DMS 273 (cell line): ENCODE results near the gene TBL1X.
"Not testable (repeated sequence)": the region's sequence is repeated elsewhere in the genome, so short reads cannot be mapped to it uniquely, and the experiment has no call there.

Experiments used
- DNase-seq: peaks from one replicate; lab custom pipeline; 2025; ENCODE audit not compliant: unreplicated experiment; lab: John Stamatoyannopoulos, UW

TBL1X gene

DNA sequence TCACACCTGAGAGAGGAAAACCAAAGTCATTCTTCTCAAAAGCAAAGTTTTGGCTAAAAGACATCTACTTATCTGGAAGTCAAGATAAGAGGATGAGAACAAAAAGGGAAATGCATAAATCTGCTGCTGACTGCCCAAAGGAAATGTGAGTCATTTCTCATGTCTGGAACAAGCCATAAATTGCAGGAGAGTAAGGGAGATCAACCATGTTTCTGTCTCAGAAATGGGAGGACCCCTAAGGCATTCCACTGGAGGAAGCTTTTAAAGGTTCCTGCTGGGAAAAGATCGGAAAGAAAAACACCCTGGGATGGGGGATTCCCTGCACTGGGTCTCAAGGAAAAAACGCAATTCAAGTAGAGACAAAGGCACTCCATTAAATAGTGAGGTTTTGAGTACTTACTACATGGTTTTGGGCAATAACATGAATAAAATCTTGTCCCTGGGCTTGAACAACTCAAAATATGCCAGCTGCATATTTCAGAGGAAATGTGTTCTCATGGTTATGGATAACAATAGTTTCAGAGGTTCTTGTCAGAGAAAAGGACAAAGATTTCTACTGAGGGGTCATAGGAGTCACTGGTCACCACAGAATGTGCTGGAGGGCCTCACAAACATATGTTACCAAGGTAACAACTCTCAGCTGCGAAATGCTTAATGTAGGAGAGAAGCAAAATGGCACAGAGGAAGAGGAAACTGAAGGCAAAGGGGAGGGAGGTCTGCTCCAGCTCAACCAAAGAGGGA lies 281.5 kb downstream of the TBL1X start:
- DNase-seq, result no peak

DNA sequence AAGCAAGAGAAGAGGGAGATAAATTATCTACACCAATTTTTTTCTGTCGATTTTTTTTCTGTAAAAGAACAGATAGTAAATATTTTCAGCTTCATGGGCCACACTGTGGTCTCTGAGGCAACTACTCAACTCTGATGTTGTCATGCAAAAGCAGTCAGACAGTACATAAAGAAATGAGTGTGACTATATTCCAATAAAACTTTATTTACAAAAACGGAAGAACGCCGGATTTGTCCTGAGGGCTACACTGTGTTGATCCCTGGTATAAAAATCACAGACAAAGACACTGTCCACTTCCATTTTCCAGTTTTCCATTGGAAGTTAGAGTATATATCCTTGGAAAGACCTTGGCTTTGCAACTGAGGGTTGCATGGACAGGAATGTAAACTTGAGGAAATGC lies 282.8 kb downstream of the TBL1X start:
- DNase-seq, result no peak

DNA sequence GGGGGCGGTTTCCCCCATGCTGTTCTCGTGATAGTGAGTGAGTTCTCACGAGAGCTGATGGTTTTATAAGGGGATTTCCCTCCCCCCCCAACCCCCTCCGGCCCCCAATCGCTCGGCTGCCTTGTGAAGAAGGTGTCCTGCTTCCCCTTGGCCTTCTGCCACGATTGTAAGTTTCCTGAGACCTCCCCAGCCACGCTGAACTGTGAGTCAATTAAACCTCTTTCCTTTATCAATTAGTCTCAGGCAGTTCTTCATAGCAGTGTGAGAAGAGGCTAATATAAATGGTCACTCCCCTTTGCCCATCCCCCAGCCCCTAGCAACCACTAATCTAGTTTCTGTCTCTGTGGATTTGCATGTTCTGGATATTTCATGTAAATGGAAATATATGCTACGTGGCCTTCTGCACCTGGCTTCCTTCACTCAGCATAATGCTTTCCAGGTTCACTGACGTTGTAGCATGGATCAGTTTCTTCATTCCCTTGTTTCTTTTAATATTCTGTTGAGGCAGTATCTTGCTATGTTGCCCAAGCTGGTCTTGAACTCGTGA lies 284.4 kb downstream of the TBL1X start:
- no peak for DNase-seq

DNA sequence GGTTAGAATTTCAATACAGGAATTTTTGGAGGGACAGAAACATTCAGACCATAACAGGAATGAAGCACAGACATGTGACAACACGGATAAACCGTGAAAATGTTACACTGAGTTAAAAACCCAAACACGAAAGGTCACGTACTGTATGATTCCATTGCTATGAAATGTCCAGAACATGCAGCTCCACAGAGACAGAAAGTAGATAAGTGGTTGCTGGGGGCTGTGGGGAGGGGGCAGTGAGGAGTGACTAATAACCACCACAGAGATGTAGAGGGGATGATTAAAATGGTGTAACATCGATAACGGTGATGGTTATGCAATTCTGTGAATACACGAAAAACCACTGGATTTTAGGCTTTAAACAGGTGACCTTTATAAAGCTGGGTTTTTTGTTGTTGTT lies 292.5 kb downstream of the TBL1X start:
- no peak for DNase-seq

DNA sequence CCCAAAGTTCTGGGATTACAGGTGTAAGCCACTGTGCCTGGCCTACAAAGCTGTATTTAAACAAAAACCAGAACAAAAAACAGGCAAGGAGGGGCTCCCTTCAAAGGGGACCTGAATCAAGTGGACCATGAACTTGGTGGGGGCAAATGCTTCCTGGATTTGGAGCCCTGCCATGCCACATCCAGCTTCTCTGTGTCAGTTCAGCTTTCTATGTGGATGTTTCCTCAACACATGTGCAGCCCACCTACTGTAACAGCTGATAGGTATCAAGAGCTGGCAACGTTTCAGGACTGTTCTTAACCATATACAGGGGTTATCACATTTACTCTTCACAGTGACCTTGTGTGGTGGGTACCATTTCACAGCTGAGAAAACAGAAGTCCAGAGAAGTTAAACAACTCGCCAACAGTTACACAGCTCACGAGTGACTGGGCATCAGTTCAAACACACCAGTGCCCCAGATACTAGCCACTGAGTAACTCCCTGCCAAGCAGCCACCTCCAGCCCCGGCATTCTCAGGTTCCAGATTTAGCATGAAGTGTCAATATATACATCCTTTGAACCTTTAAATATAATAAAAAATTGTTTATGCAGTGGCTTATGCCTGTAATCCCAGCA lies 293.3 kb downstream of the TBL1X start:
- no peak for DNase-seq

DNA sequence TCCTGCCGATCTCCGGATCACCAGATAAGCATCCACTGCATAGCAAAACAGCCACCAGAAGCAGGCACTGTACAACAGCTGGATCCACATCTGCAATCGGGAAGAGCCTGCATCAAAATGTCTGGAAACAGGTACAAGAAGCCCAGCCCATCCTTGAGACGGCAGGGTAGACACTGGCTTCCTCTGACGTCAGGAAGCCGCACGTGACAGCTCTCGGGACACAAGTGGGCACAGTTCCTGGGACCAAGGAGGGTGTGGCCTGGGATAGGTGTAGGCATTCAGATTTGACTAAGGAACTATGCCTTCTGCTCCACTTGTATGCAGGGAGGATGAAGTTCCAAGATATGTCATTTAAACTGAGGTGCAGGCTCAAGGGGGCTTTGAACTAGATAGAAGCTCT lies 294.5 kb downstream of the TBL1X start:
- no peak for DNase-seq

DNA sequence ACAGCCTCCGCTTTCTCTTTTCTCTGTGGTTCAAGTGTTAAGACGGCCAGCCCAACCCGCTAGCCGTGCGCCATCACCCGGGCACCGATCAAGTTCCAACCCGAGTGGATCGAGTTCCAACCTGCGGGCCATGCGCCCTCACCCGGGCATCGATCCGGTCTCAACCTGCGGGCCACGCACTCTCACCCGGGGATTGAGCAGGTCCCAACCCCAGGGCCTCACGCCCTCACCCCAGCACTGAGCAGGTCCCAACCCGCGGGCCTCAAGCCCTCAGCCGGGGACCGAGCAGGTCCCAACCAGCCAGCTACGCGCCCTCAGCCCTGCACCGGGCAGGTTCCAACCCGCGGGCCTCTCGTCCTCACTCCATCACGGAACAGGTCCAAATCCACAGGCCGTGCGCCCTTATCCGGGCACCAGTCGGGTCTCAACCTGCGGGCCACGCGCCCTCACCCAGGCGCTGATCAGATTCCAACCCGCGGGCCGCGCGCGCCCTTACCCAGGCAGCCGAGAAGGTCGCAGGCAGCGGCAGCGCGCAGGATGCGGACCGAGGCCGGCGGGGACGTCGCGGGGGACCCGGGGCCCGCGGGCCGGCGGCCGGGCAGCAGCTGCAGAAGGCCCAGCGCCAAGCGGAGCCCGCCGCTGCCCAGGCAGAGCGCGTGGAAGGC lies 300.3 kb downstream of the TBL1X start:
- no peak for DNase-seq

DNA sequence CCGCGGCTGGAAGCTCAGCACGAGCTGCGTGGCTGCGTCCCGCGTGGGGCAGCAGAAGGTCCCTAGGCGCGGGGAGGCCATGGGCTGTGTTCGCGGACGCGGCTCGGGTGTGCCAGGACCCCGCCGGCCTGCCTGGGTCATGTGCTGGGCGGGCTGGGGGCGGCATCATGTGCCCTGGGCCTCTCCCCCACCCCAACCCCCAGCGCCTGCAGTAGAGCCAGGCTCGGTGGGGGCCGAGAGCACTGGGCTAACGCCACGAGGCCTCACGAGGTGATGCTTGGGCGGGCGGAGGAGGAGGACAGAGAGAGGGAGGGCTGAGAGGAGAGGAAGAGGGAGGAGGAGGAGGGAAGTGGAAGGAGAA lies 300.9 kb downstream of the TBL1X start, which contains the start of gene GPR143:
Gene GPR143 (minus strand): TSS at position 111 of the 361 bp plus-strand sequence. CDS start 30 bp downstream, at position 81.
- DNase-seq, result no peak

DNA sequence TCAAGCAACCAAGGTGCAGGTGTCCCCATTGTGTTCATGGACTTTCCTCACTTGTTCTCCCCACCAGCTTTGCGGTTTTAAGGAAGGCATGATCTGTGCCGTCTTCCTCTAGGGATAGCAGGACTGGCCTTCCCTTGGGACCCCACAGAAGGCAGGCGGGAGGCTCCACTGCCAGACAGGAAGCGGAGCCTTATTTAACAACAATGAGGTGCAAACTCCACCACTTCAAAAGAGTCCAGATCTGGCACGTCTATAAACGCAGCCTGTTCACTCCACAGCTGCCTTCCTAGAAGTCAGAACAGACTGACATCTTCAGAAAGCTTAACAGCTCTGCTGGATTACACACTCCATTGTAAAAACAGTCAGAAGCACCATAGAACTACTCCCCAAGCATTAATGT lies 302.5 kb downstream of the TBL1X start:
- DNase-seq, result peak; percentile 19

DNA sequence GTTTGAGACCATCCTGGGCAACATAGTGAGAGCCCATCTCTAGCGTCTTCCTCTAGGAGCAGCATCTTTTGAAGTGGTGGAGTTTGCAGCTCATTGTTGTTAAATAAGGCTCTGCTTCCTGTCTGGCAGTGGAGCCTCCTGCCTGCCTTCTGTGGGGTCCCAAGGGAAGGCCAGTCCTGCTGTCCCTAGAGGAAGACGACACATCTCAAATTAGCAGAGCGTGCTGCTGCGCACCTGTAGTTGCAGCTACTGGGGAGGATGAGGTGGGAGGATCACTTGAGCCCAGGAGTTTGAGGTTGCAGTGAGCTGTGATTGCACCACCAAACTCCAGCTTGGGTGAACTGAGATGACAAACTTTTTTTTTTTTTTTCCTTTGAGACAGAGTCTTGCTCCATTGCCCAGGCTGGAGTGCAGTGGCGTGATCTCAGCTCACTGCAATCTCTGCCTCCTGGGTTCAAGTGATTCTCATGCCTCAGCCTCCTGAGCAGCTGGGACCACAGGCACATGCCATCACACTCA lies 303.5 kb downstream of the TBL1X start:
- not testable (repeated sequence) for DNase-seq

DNA sequence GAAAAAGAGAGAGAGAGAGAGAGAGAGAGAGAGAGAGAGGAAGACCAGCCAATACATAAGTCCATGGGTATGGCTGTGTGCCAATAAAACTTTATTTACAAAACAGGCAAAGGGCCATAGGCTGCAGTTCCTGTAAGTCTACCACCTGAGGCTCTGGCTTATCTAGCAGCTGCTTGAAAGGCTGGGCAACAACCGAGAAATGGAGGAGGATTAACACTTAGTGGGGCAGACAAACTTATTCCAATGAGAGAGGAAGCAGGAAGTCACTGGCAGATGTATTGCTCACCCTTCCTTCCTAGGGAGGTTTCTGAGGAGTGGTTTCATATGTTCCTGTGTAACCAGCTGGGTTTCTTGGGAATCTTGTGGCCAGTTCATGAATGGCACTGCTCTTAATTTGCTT lies 305.5 kb downstream of the TBL1X start:
- peak; percentile 39 for DNase-seq

DNA sequence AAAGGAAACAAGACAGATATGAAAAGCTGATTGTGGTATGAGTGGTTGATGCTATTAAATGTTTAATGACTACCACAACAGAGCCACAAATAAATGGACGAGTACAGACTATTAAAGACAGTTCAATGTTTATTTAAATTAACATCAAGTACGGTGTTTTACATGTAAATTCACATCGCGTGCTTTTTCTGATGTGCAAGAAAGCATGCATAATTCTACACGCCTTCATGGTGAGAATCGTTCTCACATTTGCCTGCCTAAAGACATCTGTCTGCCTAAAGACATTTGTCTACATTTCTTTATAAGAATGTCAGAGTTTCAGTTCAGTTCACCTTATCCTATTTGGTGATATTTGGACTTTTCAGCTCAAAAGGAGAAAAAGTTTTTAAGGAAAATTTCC lies 308.1 kb downstream of the TBL1X start:
- no peak for DNase-seq

DNA sequence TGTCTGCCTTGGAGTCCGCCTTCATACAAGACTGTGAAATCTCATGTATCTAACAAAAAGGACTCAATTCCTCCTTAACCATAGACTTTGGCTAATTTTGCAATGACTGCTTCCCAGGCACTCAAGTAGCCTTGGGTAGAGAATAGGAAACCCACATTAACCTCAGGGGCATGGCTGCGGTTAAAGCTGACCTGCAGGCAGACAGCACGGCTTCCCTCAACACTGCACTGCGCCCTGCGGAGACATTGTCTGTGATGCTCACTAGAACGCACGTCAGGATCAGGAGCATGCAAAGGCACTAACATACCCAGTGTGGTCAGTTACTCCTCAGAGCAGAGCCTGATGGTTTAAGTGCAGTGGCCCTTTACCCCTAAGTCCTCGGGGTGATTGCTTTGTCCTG lies 311.1 kb downstream of the TBL1X start:
- DNase-seq, result no peak

DNA sequence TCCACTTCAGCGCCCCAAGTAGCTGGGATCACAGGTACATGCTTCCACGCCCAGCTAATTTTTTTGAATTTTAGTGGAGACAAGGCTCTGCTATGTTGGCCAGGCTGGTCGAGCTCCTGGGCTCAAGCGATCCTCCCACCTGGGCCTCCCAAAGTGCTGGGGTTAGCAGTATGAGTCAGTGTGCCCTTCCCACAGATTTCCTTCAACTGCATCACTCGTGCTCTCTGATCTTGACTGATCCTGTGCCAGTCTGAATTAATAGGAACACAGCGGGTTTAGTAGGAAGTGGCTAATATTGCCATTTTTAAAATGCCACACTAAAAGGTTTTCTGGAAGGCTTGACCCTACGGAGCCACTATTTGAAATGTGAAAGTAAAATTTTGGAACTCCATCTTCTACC lies 317.1 kb downstream of the TBL1X start:
- no peak for DNase-seq

DNA sequence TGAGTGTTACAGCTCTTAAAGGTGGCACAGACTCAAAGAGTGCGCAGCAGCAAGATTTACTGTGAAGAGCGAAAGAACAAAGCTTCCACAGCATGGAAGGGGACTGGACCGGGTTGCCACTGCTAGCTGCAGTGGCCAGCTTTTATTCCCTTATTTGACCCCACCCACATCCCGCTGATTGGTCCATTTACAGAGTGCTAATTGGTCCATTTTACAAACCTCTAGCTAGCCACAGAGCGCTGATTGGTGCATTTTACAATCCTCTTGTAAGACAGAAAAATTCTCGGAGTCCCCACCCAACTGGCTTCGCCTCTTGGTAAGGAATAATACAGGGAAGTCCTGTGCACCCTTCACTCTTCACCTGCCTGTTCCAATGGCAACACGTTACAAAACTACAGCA lies 319.5 kb downstream of the TBL1X start:
- no peak for DNase-seq

DNA sequence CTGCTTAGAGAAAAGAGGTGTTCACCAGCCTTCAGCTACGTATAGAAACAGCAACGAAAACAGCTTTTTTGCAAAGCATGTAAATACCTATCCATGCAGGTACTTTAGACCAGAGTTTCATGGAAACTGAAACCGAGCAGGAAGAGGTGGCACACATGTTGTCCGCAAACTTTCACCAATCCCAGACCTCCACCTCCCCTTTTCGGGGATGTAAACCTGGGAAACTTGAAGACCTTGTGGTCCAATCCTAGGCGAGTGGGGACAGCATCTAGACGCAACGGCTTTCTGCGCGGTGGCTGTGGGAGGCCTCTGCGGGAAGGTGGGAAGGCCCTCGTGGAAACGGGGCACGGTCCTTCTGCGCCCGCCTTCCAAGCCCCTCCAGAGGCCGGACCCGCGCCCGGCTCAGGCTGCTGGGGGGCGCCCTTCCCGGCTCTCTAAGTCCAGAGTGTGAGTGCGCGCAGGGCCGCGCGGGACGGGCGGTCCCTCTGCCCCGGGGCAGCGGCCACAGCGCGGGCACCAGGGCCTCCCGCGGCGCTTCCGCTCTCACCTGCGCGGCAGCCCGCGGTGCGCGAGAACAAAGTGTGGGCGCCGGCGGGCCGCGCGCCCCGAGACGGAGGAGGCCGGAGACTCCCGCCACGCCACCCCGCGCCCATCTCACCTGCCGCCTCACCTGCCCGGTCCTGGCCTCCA lies 320.5 kb downstream of the TBL1X start:
- DNase-seq, result no peak

DNA sequence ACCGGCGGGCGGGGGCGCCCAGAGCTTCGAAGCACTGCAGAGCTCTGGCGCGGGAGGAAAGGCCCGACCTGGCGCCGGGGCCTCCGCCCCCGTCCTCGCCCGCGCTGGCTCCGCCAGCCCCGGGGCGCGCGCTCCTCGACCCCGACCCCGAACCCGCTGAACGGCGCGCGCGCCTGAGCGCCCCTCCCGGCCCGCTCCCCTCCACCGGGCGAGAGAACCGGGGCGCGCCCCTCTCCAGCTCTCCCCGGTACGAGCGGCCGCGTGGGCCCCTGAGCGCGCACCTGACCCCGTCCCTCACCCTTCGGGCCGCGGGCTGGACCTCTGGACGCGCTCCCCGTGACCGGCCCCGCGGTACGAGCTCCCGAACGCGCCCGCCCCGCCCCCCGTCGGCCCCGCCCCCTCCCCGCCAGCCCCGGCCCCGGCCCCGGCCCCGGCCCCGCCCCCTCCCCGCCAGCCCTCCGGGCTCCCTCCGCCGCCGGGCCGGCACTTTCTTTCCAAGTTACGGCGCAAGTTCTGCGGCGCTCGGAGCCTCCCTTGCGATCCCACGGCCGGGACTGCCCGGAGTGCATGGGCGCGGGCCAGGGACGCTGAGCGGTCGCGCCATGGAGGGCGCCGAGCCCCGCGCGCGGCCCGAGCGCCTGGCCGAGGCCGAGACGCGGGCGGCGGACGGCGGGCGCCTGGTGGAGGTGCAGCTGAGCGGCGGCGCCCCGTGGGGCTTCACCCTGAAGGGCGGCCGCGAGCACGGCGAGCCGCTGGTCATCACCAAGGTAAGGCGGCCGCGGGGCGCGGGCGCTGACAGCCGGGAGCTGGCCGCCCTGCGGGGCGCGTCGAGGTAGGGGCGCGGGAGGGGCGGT lies 321.3 kb downstream of the TBL1X start, which contains the start of gene SHROOM2:
Gene SHROOM2 (plus strand): TSS at position 486 of the 854 bp plus-strand sequence. CDS start 117 bp downstream, at position 603.
- peak; percentile 57 for DNase-seq

DNA sequence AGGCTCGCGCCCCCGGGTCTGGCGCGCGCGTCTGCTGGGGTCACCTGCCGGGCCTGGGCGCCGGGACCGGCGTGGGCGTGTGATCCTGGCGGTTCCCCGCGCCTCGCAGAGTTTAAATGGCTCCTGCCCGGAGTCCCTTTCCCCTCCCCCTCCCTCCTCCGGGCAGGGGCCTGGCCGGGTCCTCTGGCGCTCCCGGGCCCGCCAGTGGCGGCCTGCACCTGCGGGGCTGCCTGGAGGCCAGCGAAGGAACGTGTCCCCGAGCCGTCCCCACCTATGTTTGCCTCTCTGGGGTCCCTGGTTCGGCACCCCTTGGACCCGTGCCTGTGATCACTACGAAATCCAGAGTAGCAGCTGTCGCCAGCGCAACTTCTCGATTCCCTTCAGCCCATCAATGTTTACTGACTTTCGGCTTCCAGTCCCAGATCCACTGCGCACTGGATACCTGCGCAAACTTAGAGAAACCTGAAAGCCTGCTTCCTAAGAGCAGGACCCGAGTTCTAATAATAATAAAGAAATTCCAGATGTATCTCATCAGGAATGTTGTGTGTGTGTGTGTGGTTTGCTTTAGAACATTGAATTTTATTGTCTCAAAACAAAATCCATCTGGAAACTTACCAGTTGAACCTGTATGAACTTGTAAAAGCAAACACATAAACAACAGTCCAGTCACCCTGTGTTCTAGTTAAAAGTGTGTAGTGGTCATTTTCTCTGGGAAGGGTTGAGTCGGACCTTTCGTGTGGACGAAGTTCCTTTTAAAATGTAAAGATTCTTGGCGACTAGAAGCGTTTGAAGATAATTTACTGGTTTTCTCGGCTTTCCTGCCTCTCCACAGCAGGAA lies 322.2 kb downstream of the TBL1X start:
- peak; percentile 40 for DNase-seq

DNA sequence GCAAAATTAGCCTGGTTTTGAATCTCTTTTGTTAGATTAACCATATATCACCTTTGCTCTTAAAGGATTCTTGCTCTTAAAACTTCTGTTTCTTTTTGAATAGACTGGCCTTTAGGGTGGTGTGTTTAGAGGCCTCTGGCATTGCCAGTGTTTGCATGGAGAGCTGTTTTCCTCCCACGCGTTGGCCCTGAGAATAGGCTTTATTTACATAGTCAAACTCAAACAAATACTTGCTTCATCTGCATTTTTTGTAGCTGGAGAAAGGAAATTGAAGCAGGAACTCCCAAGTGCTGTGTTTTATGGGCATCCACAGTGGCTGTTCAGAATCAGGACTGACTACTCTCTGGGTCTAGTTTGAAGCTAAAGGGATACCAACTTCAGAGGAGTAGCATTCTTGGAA lies 324.1 kb downstream of the TBL1X start:
- DNase-seq, result no peak
